T follicular helper cell (primary cell): ENCODE results near the gene OR1F1.

Experiments used
- DNase-seq: peaks from one replicate; pipeline ENCODE4 v3.0.0-alpha.2; 2020; ENCODE audit warnings: low read depth

OR1F1 gene

GRCh38 chr16:3249020-3249419 lies 61.0 kb downstream of the OR1F1 start:
- no peak for DNase-seq

DNA sequence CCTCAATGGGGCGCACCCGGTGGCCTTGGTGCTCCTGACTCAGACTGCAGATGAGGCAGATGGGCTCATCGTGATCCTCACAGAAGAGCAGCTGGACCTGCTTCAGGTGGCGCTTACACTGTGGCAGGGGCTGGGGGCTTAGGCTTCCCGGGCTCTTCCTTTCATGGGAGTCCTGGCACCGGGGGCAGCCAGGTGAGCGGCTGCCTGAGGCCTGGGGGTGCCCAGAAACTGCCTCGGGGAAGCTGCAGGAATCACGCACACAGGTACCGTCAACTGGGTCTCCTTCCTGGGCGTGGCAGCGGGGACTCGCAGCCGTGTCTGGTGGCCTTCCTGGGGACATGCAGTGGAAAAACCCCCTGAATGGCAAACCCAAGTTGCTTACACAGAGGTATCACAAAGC lies 61.4 kb downstream of the OR1F1 start:
- no peak for DNase-seq

GRCh38 chr16:3252967-3253366 lies 65.0 kb downstream of the OR1F1 start:
- no peak for DNase-seq

DNA sequence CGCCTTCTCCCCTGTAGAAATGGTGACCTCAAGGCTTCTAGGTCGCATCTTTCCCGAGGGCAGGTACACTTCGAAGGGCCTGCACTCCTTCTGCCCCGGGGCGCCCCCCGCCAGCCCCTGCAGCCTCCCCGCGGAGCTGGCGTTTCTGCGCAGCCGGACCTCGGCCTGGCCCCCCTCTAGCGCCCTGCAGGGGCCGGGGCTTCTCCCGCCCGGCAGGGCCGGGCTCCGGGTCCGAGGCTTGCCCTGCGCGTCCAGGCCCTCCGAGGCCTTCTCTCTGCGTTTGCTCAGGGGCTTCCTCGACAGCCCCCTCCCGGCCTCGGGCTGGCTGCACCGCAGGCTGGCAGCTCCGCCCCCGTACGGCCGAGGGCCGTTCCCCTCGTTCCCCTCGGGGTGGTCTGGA lies 66.3 kb downstream of the OR1F1 start:
- DNase-seq = no peak
